Neural cell (in vitro differentiated cells): ENCODE data around the gene ZNF648.

Source experiments
- CTCF ChIP-seq: fragments of 450-650 bp; IDR thresholded peaks from 2 replicates; pipeline ENCODE4 v1.5.1; 2014; ENCODE audit warnings: antibody characterized with exemption, mild to moderate bottlenecking, moderate library complexity; ENCODE audit not compliant: poor library complexity, severe bottlenecking
- EZH2 ChIP-seq: fragments of 200-600, 300-800 bp; shearing (Covaris generic), sonication (generic); IDR thresholded peaks from 2 replicates; pipeline ENCODE4 v1.6.1; 2014; ENCODE audit warnings: antibody characterized with exemption, low read length, borderline replicate concordance, mild to moderate bottlenecking; ENCODE audit not compliant: insufficient read depth, poor library complexity, severe bottlenecking
- MXI1 ChIP-seq: fragments of 450-650 bp; conservative IDR thresholded peaks from 2 replicates; pipeline ENCODE4 v1.6.1; 2014; ENCODE audit warnings: antibody characterized with exemption, mild to moderate bottlenecking; ENCODE audit not compliant: poor library complexity, severe bottlenecking
- POLR2AphosphoS5 ChIP-seq: IDR thresholded peaks from 2 replicates; pipeline ENCODE4 v1.6.1; 2012
- REST ChIP-seq: IDR thresholded peaks from 2 replicates; pipeline ENCODE4 v1.6.1; 2012; ENCODE audit warnings: borderline replicate concordance

GRCh38 chr1:182066934-182067333 lies 5.4 kb upstream of the ZNF648 start:
- TF ChIP-seq CTCF (no peak), POLR2AphosphoS5 (no peak), MXI1 (no peak), EZH2 (no peak), REST (no peak)
